Occipital lobe (tissue), 2 donors: Measurements from ENCODE around the gene KDM2A. TPM values are rescaled to one million over a fixed set of nuclear protein-coding genes. Genes with fewer than 3 reads are reported as not detected.
A peak's percentile ranks its signal among the peaks of the same experiment; 100 is the strongest.

Experiments used
- DNase-seq: peaks from one replicate; lab custom pipeline; 2025; lab: John Stamatoyannopoulos, UW
- total RNA-seq: library from RNA; depleted of rRNA; stranded (reverse); fragments of >200 nt; gene quantifications from one replicate; pipeline ENCODE4 v1.2.3, GENCODE V29; 2014

KDM2A gene
- total RNA-seq, 1 donor from 2014 or later, result 37.3 TPM

DNA sequence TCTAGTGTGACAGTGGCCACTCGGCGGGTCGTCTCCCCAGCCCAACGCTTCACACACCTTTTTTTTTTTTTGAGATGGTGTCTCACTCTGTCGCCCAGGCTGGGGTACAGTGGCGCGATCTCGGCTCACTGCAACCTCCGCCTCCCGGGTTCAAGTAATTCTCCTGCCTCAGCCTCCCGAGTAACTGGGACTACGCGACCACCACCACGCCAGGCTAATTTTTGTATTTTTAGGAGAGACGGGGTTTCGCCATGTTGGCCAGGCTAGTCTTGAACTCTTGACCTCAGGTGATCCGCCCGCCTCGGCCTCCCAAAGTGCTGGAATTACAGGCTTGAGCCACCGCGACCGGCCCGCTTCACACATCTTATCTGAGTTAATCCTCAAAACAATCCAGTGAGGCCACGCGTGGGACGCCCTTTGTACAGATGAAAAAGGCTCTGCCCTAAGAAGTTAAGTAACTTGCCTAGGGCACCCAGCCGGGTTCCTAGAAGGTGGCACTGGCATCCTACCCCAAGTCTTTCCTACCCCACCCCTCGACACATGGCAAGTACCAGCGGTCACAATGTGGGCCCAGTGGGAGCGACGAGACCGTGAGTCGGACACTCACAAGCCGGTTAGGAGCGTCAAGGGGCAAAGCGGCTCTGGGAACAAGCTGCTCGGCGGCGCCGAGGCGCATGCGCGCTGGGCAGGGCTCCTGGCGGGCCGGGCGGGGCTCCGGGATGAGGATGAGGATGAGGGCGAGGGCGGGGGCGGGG, 142.0 kb downstream of the KDM2A start:
- peak; percentile 38 for DNase-seq

DNA sequence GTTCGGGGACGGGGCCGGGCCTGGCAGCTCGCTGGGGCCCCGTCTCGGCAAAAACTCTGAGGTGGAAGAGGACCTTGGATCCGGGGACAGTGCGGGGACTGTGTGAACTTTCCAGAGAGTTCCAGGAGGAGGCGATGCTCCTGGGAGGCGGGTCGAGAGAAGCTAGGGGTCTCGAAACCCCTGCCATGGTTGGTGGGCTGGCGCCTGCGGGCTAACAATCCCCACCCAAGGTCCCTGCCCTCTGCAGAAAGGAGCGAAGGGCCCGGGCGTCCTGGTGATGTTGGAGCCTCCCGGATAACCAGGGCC, 142.5 kb downstream of the KDM2A start:
- no peak for DNase-seq

DNA sequence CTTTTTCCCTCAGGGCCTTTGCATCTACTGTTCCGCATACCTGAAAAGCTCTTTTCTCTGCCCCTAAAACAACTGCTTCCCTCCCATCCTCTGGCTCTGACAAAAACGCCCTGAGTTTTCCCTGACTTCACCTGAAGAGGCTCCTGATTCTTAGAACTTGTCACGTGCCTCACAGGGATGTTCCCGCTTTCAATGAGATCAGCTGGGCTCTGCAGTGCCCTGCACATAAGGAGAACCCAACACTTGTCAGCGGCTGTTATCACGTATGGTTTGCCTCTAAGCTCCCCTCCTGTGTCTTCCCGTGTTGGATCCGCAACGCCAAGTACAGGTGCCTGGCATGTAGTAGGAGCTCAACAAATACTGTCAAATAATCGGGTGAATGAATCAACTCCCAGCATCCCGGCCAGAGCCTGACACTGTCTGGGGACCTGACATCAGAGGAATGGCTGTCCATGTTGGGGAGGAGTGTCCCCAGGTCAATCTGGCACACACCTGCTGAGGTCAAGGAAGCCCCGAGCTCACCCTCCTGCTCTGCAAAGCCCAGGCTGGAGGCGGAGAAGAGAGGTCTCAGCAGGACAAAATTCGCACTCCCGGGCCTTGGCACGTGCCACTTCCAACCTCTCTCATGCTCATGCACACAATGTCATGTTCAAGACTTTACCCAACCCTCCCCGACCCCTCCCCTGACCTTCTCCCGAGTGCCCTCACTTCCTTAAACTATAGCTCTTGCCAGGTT, 143.1 kb downstream of the KDM2A start:
- DNase-seq, result no peak

DNA sequence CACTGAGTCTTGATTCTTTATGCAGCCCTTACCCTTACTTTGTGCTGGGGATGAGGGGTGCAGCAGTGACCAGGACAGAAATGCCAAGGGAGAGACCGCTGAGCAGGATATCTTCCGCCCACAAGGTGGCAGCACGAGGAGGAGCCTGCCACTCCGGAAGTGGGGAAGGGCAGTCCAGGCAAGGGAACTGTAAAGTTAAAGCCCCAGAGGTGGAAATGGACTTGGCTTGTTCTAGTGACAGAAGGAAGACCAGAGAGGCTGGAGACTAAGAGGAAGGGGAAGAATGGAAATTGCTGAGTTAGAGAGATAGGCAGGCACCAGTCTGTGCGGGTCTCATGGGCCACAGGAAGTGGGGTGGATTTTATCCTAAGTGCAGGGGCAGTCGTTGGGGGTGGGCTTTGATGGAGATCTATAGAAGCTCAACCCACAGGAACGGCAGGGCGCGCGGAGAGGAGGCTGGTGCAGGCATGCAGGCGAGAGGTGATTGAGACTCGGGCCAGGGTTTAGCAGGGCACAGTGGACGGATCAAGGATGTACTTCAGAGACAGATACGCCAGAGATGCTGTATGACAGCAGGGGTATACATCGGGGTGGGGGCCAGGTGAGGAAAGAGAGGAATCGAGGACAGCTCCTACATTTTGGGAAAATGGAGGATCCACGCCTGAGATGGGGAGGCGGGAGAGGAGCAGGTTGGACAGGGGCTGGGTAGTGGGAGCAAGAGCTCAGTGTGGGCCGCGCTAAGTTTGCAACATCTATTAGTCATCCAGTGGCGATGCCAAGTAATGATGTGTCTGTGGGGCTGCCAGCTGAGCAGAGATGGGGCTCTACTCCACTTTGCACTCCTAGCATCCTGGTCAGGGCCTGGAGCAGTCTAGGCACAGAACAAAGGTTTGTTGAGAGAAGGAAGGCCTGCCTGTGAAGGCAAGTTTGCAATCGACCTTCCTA, 143.9 kb downstream of the KDM2A start:
- DNase-seq, result peak; percentile 53

DNA sequence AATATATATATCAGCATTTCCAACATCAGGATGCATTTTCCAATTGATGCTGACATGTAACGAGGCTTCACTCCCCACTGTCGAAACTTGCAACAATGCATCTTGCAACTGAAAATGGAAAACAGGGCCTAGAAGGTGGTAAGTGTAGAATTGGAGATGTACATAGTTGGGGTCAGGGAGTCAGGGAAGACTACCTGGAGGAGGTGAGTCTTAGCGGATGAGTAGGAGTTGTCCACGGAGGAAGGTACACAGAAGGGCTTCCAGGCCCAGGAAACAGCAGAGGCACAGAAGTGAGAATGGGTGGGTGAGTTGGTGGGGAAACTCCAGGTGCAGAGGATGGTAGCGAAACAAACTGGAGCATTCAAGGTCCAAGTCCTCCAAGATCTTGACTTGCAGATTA, 145.2 kb downstream of the KDM2A start:
- no peak for DNase-seq

DNA sequence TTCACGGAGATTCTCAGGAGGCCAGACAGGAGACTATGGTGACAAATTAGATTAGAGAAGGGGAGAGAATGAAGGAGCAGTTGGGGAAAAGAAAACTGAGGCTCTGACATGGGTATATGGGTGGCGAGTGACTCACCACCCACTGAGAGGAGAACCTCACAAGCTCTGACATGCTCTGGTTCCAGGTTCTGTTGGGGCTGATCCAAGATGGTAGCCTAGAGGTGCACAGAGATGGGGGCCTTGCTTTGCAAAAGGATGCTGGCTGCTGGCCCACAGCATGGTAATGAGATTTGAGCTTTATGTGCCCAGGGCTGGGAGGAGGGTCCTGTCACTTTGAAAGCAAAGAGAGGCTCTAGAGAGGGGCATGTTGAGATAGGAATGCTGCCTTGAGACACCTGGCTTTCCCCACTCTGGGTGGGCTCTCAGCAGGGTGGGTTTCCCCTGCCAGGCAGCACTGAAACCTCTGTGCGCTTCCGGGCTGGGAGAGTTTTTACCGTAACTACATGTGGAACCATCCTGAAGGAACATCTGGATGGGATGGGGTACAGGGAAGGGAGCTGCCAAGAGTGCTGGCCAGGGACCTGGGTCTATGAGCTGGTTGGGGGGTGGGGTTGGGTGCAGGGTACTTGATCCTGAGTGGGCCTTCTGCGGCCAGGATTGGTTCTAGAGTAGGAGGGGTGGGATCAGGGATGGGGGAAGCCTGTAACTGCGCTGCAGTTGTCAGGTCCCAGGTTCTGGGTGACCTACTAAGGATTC, 146.0 kb downstream of the KDM2A start:
- no peak for DNase-seq

DNA sequence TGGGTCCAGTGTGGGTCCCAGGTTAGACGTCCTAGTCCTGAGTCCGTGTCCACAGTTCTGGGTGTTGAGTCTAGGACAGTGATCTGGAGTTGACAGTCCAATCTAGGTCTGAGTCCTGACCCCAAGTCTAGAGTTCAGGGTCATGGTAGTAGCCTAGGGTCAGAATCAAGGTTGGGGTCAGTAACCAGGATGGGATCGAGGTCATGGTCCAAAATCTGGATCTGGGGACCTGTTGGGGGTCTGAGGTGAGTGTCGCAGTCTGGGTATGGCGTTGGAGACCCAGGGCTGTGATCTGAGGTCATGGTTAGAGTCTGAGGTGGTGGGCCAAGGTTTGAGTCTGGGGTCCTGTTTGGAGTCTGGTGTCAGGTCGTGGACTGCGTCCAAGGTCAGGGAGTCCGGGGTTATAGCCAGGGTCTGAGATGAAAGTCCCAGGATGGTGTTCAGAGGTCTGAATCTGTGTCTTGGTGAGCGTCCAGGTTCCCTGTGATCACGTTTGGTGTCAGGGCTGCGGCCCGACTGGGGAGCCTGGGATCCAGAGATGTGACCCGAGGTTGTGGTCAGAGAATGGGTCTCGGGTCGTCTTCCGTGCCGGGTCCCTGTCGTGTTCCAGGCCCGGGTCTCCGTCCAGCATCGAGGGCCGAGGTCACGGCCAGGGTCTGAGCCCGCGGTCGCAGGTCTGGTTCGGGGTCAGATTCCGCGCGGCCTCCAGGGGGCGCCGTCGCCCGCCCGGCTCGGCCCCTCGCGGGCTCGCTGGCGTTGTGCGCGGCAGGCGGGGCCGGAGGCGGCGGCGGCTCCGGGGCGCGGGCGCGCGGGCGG, 146.8 kb downstream of the KDM2A start:
- peak; percentile 36 for DNase-seq

DNA sequence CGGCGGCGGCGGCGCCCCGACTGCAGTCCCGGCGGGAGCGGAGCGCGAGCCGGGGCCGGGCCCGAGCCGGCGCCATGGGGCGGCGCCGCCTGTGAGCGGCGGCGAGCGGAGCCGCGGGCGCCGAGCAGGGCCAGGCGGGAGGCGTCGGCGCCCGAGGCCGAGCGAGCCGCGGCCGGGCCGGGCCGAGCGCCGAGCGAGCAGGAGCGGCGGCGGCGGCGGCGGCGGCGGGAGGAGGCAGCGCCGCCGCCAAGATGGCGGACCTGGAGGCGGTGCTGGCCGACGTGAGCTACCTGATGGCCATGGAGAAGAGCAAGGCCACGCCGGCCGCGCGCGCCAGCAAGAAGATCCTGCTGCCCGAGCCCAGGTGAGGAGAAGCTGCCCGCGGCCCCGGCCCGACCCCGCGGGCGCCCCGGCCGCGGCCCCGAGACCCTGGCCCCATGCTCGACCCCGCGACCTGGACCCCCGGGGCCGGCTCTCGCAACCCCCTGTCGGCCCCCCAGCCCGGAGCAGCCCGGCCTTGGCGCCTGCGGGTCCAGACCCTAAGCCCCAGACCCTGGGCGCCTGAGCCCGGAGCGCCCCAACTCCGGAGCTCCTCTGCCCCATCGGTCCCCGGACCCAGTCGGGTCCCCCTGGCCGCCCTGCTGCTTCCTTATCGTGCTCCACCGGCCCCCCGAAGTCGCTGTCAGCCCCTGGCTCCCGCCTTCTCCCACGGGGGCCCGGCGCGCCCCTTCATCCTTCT, 147.6 kb downstream of the KDM2A start, which contains the start of gene GRK2:
Gene GRK2 (plus strand): TSS at position 25 of the 739 bp plus-strand sequence. CDS start 227 bp downstream, at position 252.
- no peak for DNase-seq

DNA sequence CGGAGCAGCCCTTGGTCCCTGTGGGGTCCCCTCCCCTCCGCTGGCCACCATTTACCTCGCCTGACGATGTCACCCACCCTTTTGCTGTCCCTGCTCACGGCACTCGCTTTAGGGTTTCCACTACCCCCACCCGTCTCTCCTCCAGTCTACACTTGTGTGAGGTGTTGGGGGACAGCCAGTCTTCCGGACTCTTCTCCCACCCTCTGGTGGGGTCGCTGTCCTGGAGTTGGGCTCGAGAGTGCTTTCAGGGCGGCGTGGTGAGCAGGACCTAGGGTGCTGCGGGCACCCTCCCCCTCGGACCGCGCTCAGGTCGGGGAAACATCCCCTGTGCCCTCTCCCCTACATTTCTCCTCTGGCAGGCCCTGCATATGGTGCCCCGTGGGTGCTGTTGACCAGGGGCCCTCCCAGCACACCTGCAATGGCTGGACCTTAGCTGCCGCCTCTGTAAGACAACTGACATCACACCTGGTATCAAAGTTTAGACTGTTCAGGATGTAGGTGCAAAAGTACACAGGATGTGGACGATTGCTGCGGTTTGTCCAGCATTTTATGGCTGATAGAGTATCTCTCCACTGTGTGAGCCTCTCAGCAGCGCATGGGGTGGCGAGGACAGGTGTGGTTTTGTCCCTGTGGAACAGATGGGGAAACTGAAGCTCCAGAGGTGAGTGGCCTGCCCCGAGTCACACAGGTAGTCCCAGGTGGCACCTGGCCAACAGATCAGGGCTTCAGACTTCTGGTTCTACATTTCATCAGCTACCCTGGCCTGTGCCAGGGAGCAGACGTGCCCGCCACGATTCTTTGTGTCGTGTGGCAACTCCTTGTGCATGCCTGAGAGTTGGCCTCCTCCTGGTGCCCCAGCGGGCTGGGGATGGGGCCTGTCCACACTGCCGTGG, 148.4 kb downstream of the KDM2A start:
- no peak for DNase-seq

DNA sequence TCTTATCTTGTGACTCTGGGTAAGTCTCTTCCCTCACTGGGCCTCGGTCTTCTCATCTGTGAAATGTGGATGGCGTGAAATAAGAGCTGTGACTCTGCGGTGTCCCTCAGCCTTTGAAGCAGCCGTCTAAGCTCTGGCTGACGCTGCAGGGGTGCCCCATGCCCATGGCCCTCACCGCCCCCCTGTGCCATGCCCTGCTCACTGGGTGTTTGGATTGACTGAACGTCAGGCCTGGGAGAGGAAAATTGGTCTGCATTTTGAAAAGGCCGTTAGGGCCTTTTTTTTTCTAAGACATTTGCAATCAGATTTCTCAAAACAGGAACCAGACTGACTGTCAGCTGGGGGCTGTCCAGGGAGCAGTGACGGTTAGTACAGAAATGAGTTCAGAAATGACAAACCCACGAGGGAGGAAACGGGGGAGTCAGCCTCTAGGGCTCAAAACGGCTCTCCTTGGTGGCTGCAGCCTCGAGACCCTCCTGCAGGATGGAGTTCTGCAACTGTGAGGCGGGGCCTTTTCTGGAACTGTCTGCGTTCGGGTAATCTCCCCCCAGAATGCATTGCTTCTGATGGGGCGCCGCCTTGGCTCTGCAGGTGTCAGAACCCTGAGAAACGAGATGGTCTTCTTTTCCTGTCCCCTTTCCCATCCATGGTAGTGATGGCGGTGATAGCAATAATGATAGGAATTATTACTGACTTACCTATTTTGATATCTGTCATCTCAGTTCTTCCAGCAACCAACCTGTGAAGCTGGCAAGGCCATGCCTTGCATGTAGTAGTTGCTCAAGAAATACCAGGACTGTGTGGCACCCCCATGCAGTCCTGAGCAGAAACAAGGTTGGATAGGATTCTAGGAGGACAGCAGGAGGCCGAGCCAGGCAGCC, 149.3 kb downstream of the KDM2A start:
- no peak for DNase-seq

DNA sequence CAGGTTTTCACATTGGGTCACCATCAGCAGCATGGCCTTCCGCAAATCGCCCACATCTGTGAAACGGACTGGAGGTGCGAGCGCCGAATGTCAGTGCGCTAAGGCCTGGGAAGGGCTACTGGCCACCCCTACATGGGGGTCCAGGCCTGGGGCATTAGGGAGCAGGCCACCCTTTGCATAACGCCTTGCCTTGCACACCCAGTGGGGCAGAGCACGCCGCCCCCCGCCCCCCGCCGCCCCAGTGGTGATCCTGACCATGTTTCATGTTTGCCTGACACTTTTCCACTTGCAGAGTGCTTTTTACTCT, 149.9 kb downstream of the KDM2A start:
- no peak for DNase-seq

DNA sequence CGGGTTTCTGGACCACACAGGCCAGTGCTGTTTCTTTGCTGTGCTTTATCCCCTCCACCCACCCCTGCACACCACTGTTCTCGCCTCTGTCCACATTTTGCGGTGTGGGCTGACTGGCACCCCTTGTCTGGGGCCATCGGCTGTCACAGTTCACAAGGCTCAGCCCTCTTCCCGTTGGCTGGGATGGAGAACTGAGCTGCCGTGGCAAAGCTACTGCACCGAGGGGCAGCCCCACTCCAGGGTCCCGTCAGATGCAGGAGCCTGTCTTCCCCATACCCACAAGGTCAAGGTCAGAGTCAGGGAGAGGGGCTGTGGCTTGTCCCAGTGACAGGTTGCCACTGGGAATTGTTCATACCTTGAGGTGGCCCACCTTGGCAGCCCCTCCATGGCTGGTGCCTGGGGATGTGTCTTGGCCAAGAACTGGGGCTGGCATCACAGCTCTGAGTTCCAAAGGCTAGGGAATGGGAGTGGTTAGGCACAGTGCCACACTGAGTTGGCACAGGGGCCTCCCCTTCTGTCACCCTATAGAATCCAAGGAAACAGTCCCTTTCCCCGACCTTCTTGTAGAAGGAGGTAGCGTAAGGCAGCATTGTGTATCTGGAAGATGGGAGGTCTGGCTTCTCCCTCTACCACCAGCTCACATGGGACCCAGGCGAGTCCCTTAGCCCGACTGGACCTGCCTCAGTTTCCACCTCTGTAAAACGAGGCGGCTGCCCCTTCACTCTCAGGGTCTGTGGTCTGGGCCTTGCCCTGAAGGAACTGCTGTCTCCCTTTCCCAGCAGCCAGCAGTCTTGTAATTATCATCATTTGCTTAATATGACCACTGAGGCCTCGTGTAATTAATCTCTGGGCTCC, 150.6 kb downstream of the KDM2A start:
- DNase-seq, result no peak

DNA sequence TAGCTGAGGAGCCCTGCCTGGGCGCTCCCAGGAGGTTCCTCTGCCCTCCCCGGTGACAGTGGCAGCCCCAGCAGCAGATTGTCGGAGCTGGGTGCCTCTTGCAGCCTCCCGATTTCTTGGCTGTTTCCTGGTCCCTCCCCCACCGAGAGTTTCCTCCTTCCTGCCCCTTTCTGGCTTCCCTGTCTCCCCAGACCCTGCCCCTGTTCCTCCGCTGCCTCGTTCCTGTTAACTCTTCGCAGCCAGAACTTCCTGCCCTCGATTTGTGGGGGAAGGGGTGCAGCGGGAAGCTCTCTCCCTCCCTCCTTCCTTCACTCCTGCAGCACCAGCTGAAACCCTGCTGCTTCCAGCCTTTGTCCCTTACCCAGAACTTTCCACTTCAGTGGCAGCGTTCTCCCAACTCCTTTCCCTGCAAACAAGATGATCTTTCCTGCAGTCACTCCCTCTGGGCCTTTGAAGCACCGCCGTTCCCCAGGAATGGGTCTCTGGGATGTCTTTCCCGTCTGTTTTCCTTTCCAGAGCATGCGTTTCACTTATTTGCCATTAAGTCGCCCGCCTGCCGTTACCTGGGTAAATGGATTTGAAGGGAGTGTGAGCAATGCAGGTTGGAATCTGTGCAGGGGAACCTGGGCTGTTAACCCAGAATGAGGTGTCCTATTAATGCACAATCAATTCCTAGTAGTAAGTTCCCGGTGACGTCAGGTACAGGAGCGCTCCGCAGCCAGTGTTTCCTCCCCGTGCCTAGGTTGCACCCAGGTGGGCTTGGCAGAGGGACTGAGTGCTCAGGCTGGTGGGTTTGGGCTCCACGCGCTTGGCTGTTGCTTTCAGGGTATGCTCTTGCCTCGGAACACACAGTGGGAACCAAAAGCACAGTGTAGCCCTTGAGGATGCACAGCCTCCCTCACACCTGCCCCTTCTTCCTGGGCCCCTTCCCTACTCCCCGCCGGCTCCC, 151.5 kb downstream of the KDM2A start:
- DNase-seq, result peak; percentile 36

DNA sequence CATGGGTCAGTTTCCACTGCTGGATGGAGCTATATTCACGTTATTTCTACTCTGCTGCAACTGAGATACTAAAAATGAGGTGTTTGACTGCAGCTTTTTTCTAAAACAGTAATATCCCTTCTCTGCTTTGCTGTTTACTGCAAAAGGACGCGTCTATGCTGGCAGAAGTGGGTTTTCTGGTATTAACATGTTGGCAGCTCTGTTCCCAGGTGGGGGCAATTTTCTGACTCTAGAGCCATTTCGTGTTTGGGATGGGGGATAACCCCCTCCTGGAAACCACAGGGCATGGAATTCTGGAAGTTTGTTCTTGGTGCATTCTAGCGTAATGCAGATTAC, 152.1 kb downstream of the KDM2A start:
- DNase-seq, result no peak

DNA sequence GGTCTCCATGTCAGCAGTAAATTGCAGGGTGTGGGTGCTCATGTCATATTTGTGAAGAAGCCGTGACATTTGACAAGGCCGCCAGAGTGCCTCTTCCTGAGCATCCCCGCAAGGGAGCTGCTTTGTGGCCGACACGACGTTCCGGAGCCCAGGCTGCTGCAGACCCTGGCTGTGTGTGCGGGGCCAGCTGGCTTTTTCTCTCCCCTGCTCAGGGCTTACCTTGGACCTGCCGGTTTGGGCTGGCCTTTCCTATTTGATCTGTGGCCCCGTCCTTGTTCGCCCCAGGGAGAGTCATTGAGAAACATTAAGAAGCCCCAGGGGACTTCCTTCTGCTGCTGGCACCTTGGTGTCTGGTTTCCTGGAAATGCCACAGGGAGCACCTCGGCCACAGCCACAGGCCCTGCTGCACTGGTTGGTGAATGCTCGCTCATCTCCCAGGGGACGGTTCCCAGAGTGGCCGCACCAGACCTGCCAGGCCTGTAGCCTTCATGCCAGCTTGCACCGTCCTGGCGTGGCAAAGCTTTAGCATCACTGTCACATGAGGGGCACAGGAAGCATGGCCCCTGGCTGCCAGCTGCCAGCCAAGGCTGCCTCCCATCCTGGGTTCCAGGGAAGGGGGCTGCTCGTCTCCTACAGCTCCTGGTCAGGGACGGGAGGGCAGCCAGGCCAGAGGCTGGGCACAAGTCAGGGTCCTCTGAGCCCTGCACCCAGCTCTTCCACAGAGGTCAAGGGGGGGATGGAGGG, 152.7 kb downstream of the KDM2A start:
- no peak for DNase-seq
